ENCODE measurements around the gene GPR12.

Gene GPR12

DNA sequence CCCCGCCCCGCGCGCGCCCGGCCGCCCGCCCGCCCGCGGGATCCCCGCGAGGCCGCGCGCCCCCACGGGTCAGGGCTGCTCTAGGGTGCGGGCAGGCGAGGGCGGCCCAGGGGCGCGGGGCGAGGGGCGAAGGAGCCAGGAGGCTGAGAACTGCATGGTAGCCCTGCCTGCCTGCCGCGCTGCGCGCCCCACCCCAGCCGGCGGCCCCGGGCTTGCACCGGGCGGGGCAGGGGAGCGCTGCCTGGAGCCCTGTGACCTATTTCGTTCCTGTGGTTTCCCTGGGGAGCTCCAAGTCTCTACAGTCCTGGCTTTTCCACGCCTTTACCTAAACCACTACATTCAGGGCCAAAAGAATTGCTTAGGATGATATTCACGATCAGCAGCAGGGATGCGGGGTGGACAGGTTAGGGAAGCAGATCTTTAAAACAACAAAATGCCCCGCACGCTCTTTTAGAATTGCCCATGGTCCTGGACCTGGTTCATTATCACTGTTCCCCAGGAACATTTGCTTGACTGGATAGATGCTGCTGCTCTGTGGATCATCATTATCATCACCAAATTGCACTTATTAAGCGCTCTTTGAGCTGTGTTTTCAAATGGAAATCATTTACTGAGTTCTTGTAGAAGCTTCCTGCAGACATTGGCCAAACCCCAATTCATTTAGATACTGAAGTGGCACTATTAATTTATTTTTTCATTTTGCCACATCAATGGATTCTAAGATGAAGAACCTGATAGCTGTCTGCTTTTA is 421 bp upstream of the GPR12 start:
- Histone ChIP-seq H3K9ac (no peak overlapping the region), H3K79me2 (ENCODE audit: insufficient read depth, low read depth) (no peaks in the 10 kb centered on the region), H3K4me2 (no peak overlapping the region), H3K4me3 (IDR thresholded peaks at IDR 0.05; ENCODE audit: insufficient read depth, low read depth, low read length) (no peak overlapping the region), H3K27ac (no peak overlapping the region), H3K27me3 (ENCODE audit: insufficient read depth, low read depth) (no peaks in the 10 kb centered on the region), H4K20me1 (ENCODE audit: insufficient read depth) (no peaks in the 10 kb centered on the region), H3K4me1 (ENCODE audit: low read depth, poor library complexity, severe bottlenecking) (no peaks in the 10 kb centered on the region), H3K36me3 (ENCODE audit: insufficient read depth) (no peaks in the 10 kb centered on the region), H2AFZ (ENCODE audit: low read depth) (no peak overlapping the region)
- TF ChIP-seq, protein P1, sequence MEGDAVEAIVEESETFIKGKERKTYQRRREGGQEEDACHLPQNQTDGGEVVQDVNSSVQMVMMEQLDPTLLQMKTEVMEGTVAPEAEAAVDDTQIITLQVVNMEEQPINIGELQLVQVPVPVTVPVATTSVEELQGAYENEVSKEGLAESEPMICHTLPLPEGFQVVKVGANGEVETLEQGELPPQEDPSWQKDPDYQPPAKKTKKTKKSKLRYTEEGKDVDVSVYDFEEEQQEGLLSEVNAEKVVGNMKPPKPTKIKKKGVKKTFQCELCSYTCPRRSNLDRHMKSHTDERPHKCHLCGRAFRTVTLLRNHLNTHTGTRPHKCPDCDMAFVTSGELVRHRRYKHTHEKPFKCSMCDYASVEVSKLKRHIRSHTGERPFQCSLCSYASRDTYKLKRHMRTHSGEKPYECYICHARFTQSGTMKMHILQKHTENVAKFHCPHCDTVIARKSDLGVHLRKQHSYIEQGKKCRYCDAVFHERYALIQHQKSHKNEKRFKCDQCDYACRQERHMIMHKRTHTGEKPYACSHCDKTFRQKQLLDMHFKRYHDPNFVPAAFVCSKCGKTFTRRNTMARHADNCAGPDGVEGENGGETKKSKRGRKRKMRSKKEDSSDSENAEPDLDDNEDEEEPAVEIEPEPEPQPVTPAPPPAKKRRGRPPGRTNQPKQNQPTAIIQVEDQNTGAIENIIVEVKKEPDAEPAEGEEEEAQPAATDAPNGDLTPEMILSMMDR (conservative IDR thresholded peaks at IDR 0.05; ENCODE audit: low read depth, low read length): no peak

DNA sequence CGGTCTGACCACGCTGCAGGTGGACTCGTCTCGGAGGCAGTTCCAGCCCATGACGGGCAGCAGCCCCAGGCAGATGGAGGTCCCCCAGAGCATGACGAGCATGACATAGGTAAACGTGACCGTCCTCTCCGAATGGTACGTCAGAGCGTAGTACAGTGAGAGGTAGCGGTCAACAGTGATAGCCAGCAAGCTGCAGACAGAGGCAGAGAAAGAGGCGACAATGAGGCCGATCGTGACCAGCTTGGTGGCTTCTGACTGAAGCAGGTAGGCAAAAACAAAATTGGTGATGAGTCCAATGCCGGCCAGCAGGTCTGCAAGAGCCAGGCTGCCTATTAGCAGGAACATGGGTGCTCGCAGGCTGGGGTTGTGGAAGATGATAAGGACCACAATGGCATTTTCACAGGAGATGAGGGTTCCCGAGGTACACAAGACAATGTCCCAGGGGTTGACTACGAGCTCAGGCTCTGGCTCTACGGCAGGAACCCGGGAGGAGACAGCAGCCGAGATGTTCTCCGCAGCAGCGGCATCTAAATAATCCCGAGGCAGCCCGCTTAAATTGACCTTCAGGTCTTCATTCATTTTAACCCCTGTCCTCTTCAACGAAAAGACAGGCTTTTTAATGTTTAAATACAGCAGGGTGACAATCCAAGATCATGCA is 1.2 kb downstream of the GPR12 start:
- H3K4me2 ChIP-seq: no peak overlapping the region
- no peaks in the 10 kb centered on the region for H4K20me1 ChIP-seq (ENCODE audit: insufficient read depth)
- no peaks in the 10 kb centered on the region for H3K36me3 ChIP-seq (ENCODE audit: insufficient read depth)
- H2AFZ ChIP-seq (ENCODE audit: low read depth): no peak overlapping the region
- H3K4me1 ChIP-seq (ENCODE audit: low read depth, poor library complexity, severe bottlenecking): no peaks in the 10 kb centered on the region
- H3K79me2 ChIP-seq (ENCODE audit: insufficient read depth, low read depth): no peaks in the 10 kb centered on the region
- H3K27me3 ChIP-seq (ENCODE audit: insufficient read depth, low read depth): no peaks in the 10 kb centered on the region
- H3K9ac ChIP-seq: no peak overlapping the region
- no peak overlapping the region for H3K27ac ChIP-seq
- H3K4me3 ChIP-seq (IDR thresholded peaks at IDR 0.05; ENCODE audit: insufficient read depth, low read depth, low read length): no peak overlapping the region
- TF ChIP-seq, protein P1 (conservative IDR thresholded peaks at IDR 0.05; ENCODE audit: low read depth, low read length): no peak

- no peaks in the 10 kb centered on the region for H3K36me3 ChIP-seq (ENCODE audit: insufficient read depth)
- H3K79me2 ChIP-seq (ENCODE audit: insufficient read depth, low read depth): no peaks in the 10 kb centered on the region
- no peak overlapping the region for H3K4me3 ChIP-seq (IDR thresholded peaks at IDR 0.05; ENCODE audit: insufficient read depth, low read depth, low read length)
- no peak overlapping the region for H3K9ac ChIP-seq
- H4K20me1 ChIP-seq (ENCODE audit: insufficient read depth): no peaks in the 10 kb centered on the region
- H3K4me1 ChIP-seq (ENCODE audit: low read depth, poor library complexity, severe bottlenecking): no peaks in the 10 kb centered on the region
- no peaks in the 10 kb centered on the region for H3K27me3 ChIP-seq (ENCODE audit: insufficient read depth, low read depth)
- H3K27ac ChIP-seq: no peak overlapping the region
- TF ChIP-seq, protein P1 (conservative IDR thresholded peaks at IDR 0.05; ENCODE audit: low read depth, low read length): no peak
- H3K4me2 ChIP-seq: no peak overlapping the region
- no peak overlapping the region for H2AFZ ChIP-seq (ENCODE audit: low read depth)
Measured at GRCh38 chr13:26758496-26759157, 2.0 kb downstream of the GPR12 start.

DNA sequence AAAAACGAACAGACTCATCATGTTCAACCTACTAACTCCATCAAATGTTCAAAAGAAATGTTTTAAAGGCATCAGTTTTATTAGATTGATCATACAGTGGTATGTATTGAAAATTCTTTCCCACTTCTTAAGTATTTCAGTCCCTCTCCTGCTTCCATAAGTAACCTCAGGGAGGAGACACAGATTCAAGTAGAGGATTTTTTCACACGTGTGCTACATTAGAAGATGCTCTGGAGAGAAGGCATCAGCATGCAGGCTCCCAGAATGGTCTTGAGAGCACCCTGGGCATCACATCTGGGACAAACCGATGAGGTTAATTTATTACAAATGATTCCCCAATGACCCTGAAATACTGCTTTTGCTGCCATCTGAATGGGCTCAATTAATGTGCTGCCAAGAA is 3.6 kb downstream of the GPR12 start:
- no peaks in the 10 kb centered on the region for H3K36me3 ChIP-seq (ENCODE audit: insufficient read depth)
- H3K79me2 ChIP-seq (ENCODE audit: insufficient read depth, low read depth): no peaks in the 10 kb centered on the region
- no peak overlapping the region for H3K27ac ChIP-seq
- H3K9ac ChIP-seq: no peak overlapping the region
- no peaks in the 10 kb centered on the region for H3K27me3 ChIP-seq (ENCODE audit: insufficient read depth, low read depth)
- H3K4me3 ChIP-seq (IDR thresholded peaks at IDR 0.05; ENCODE audit: insufficient read depth, low read depth, low read length): no peak overlapping the region
- TF ChIP-seq, protein P1 (conservative IDR thresholded peaks at IDR 0.05; ENCODE audit: low read depth, low read length): no peak
- no peaks in the 10 kb centered on the region for H4K20me1 ChIP-seq (ENCODE audit: insufficient read depth)
- no peak overlapping the region for H3K4me2 ChIP-seq
- no peak overlapping the region for H2AFZ ChIP-seq (ENCODE audit: low read depth)
- no peaks in the 10 kb centered on the region for H3K4me1 ChIP-seq (ENCODE audit: low read depth, poor library complexity, severe bottlenecking)
